WTC11 (cell line): ENCODE results near the gene ENTR1. TPM values are rescaled to one million over a fixed set of nuclear protein-coding genes. Genes with fewer than 3 reads are reported as not detected.

Source experiments
- ATAC-seq: fragments of 200-7000 bp; cut with Tn5 transposase; 2 replicates; pipeline ENCODE4 v1.10.0; 2021; ENCODE audit warnings: mild to moderate bottlenecking, moderate library complexity
- CTCF ChIA-PET: fragments of 300-600 bp; sonication (Branson Sonifier 250); formaldehyde crosslinking; loops from one replicate; lab custom pipeline; 2021; ENCODE audit warnings: antibody characterized with exemption; lab: Charles Lee
- POLR2A ChIA-PET: fragments of 350-600 bp; sonication (Branson Sonifier 250); formaldehyde crosslinking; loops from one replicate; lab custom pipeline; 2021; ENCODE audit warnings: antibody characterized with exemption; lab: Charles Lee
- DNase-seq: peaks from one replicate; pipeline ENCODE4 v3.0.0; 2021; ENCODE audit warnings: low spot score
- H3K27ac Mint-ChIP-seq: 2 replicates; pipeline ENCODE4 v1.8.0; 2021; ENCODE audit warnings: mixed read lengths
- H3K27me3 Mint-ChIP-seq: 2 replicates; pipeline ENCODE4 v1.8.0; 2021; ENCODE audit warnings: low read depth, mild to moderate bottlenecking, moderate library complexity, mixed read lengths
- H3K36me3 Mint-ChIP-seq: 2 replicates; pipeline ENCODE4 v1.8.0; 2021; ENCODE audit warnings: mixed read lengths
- H3K4me1 Mint-ChIP-seq: 2 replicates; pipeline ENCODE4 v1.8.0; 2022; ENCODE audit warnings: mixed read lengths
- H3K4me3 Mint-ChIP-seq: 2 replicates; pipeline ENCODE4 v1.8.0; 2021; ENCODE audit warnings: mild to moderate bottlenecking, moderate library complexity, mixed read lengths
- H3K9me3 Mint-ChIP-seq: 2 replicates; pipeline ENCODE4 v1.8.0; 2021; ENCODE audit warnings: mixed read lengths
- AFF4 ChIP-seq: sonication (generic); formaldehyde crosslinking; IDR thresholded peaks from 2 replicates; pipeline ENCODE4 v1.8.1; 2023; ENCODE audit warnings: mild to moderate bottlenecking, missing genetic modification reagents, borderline replicate concordance
- CREB1 ChIP-seq: sonication (generic); formaldehyde crosslinking; IDR thresholded peaks from 2 replicates; pipeline ENCODE4 v1.8.0; 2023; ENCODE audit warnings: mild to moderate bottlenecking, missing genetic modification reagents
- E2F4 ChIP-seq: sonication (generic); formaldehyde crosslinking; IDR thresholded peaks from 2 replicates; pipeline ENCODE4 v1.8.1; 2022; ENCODE audit warnings: low read depth, mild to moderate bottlenecking, moderate library complexity, missing genetic modification reagents, borderline replicate concordance
- EMX1 ChIP-seq: fragments of 250-450 bp; sonication (Bioruptor Pico); IDR thresholded peaks from 2 replicates; pipeline ENCODE4 v1.8.0; 2021; ENCODE audit warnings: mild to moderate bottlenecking
- FOXK1 ChIP-seq: sonication (generic); formaldehyde crosslinking; IDR thresholded peaks from 2 replicates; pipeline ENCODE4 v1.8.0; 2022; ENCODE audit warnings: mild to moderate bottlenecking, moderate library complexity, missing genetic modification reagents
- FOXP4 ChIP-seq: sonication (generic); formaldehyde crosslinking; IDR thresholded peaks from 2 replicates; pipeline ENCODE4 v1.8.0; 2022; ENCODE audit warnings: mild to moderate bottlenecking, missing genetic modification reagents
- GTF2I ChIP-seq: fragments of 250-450 bp; sonication (Bioruptor Pico); conservative IDR thresholded peaks from 2 replicates; pipeline ENCODE4 v1.4.0; 2021; ENCODE audit warnings: mild to moderate bottlenecking
- HMGA2 ChIP-seq: fragments of 250-450 bp; sonication (Bioruptor Pico); IDR thresholded peaks from 2 replicates; pipeline ENCODE4 v1.4.0; 2021; ENCODE audit warnings: mild to moderate bottlenecking, moderate library complexity
- MLX ChIP-seq: sonication (generic); formaldehyde crosslinking; IDR thresholded peaks from 2 replicates; pipeline ENCODE4 v1.8.1; 2023; ENCODE audit warnings: mild to moderate bottlenecking, missing genetic modification reagents, moderate library complexity
- MXD4 ChIP-seq: fragments of 250-450 bp; sonication (Bioruptor Pico); IDR thresholded peaks from 2 replicates; pipeline ENCODE4 v1.8.0; 2021; ENCODE audit warnings: mild to moderate bottlenecking, moderate library complexity, borderline replicate concordance
- NFATC4 ChIP-seq: fragments of 250-450 bp; sonication (Bioruptor Pico); IDR thresholded peaks from 2 replicates; pipeline ENCODE4 v1.9.0; 2021; ENCODE audit warnings: mild to moderate bottlenecking
- NR3C1 ChIP-seq: sonication (generic); formaldehyde crosslinking; conservative IDR thresholded peaks from 2 replicates; pipeline ENCODE4 v1.8.1; 2023; ENCODE audit warnings: low read depth, mild to moderate bottlenecking, missing genetic modification reagents
- PREB ChIP-seq: sonication (generic); formaldehyde crosslinking; IDR thresholded peaks from 2 replicates; pipeline ENCODE4 v1.8.1; 2022; ENCODE audit warnings: mild to moderate bottlenecking, missing genetic modification reagents, moderate library complexity, borderline replicate concordance
- RELA ChIP-seq: sonication (generic); formaldehyde crosslinking; IDR thresholded peaks from 2 replicates; pipeline ENCODE4 v1.8.1; 2022; ENCODE audit warnings: missing genetic modification reagents, mild to moderate bottlenecking, borderline replicate concordance
- SMAD4 ChIP-seq: sonication (generic); formaldehyde crosslinking; IDR thresholded peaks from 2 replicates; pipeline ENCODE4 v1.8.0; 2022; ENCODE audit warnings: mild to moderate bottlenecking, missing genetic modification reagents
- ZNF121 ChIP-seq: sonication (generic); formaldehyde crosslinking; IDR thresholded peaks from 2 replicates; pipeline ENCODE4 v1.8.0; 2023; ENCODE audit warnings: missing genetic modification reagents
- ZNF219 ChIP-seq: sonication (generic); formaldehyde crosslinking; IDR thresholded peaks from 2 replicates; pipeline ENCODE4 v1.8.0; 2023; ENCODE audit warnings: missing genetic modification reagents, mild to moderate bottlenecking, borderline replicate concordance
- ZNF232 ChIP-seq: sonication (generic); formaldehyde crosslinking; IDR thresholded peaks from 2 replicates; pipeline ENCODE4 v1.8.0; 2022; ENCODE audit warnings: mild to moderate bottlenecking, missing genetic modification reagents
- ZNF281 ChIP-seq: sonication (generic); formaldehyde crosslinking; IDR thresholded peaks from 2 replicates; pipeline ENCODE4 v1.8.0; 2023; ENCODE audit warnings: mild to moderate bottlenecking, missing genetic modification reagents
- ZNF512 ChIP-seq: sonication (generic); formaldehyde crosslinking; IDR thresholded peaks from 2 replicates; pipeline ENCODE4 v1.8.1; 2022; ENCODE audit warnings: missing genetic modification reagents, borderline replicate concordance
- total RNA-seq: library from RNA; stranded (reverse); gene quantifications from 3 replicates; pipeline ENCODE4 v1.2.3, GENCODE V29; 2021

The ENTR1 gene
- total RNA-seq, 1 experiment from 2014 or later, result 140 TPM

- no peaks in the 10 kb centered on the region for H3K36me3 Mint-ChIP-seq
- no peak overlapping the region for H3K27ac Mint-ChIP-seq
- TF ChIP-seq ZNF232 (no peak), NFATC4 (CRISPR knock-in tag) (no peak), FOXK1 (CRISPR knock-in tag) (no peak), ZNF512 (no peak), ZNF121 (CRISPR knock-in tag) (no peak), ZNF219 (CRISPR knock-in tag) (no peak), ZNF281 (no peak), PREB (CRISPR knock-in tag) (no peak), RELA (CRISPR knock-in tag) (no peak), MLX (CRISPR knock-in tag) (no peak), FOXP4 (no peak), NR3C1 (CRISPR knock-in tag) (no peak), AFF4 (no peak)
- ChIA-PET CTCF (interaction anchor here (0.6 to 1.7 kb wide), 3 partner anchors 8 to 32 kb away, joined by 3 to 5 read pairs (median 4); partner anchors contain the start of gene DNLZ), POLR2A (interaction anchor here (0.7 to 1.2 kb wide), 2 partner anchors 8 to 253 kb away, joined by 3 to 4 read pairs; partner anchors contain the start of gene DNLZ)
- H3K4me3 Mint-ChIP-seq, result no peak overlapping the region
- H3K4me1 Mint-ChIP-seq, result no peaks in the 10 kb centered on the region
- H3K9me3 Mint-ChIP-seq, result no peaks in the 10 kb centered on the region
- H3K27me3 Mint-ChIP-seq, result no peaks in the 10 kb centered on the region
- ATAC-seq (no peak), DNase-seq (no peak)
Measured at GRCh38 chr9:136372006-136372405, 38.4 kb downstream of the ENTR1 start.

- Mint-ChIP-seq H3K27ac (no peak overlapping the region), H3K9me3 (no peaks in the 10 kb centered on the region), H3K4me3 (no peak overlapping the region), H3K36me3 (no peaks in the 10 kb centered on the region), H3K4me1 (no peaks in the 10 kb centered on the region)
- POLR2A ChIA-PET, result no interaction called here
- DNase-seq, result no peak
- TF ChIP-seq HMGA2 (CRISPR knock-in tag) (no peak), GTF2I (CRISPR knock-in tag) (no peak), CREB1 (CRISPR knock-in tag) (no peak), SMAD4 (no peak), MXD4 (CRISPR knock-in tag) (no peak), E2F4 (CRISPR knock-in tag) (no peak), EMX1 (CRISPR knock-in tag) (no peak)
- TF ChIP-seq, all 79 proteins: peak for 0
- CTCF ChIA-PET, result interaction anchor here (0.9 to 1.7 kb wide), 4 partner anchors 9 to 115 kb away, joined by 3 to 5 read pairs (median 4); no protein-coding TSS in a partner anchor
- no peak for ATAC-seq
- no peaks in the 10 kb centered on the region for H3K27me3 Mint-ChIP-seq
Measured at GRCh38 chr9:136371533-136371880, 38.9 kb downstream of the ENTR1 start.
